ENCODE measurements around the gene CARNS1. TPM values are rescaled to one million over a fixed set of nuclear protein-coding genes. Genes with fewer than 3 reads are reported as not detected.

Gene CARNS1
- total RNA-seq, 4 donors from 2014 or later = 0.30 to 1.5 (median 1.0) TPM

DNA sequence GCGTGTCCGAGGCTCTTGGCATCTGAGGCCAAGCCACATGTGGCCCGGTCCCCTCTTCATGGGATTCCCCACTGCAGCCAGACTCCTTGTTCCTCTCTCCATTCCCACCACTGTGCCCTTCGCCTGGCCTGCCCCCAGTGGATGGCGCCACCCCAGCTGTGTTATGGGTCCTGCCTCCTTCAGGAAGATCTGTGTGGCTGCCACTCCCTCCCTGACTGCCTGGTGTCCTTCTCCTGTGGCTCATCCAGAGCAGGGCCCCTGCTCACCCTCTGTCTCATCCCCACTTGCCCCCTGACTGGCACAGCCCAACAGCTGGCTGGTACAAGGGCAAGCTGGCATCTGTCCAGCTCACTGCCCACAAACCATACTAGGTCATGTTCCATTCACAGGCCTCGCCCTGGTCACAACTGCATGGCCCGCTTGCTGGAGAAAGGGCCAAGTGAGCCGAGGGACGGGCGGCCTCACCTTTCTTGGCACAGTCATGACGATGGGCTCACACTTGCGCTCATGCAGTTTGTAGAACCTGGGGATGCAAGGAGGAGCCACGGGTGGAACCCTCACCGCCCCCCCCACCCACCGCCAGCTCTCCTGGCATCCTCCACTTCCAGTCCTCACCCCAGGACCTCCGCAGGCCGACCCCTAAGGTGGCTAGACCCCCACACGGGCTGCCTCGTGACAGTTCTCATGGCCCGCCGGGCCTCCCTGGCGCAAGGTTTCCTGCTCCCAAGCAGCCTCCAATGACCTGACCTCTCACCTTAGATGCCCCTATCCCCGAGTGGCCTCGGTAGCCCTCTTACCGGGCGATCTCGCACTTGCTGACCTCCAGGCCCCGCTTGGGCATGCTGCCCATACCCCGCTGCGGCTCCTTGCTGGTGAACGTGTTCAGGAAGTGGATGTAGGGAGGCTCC, 24.1 kb downstream of the CARNS1 start:
- no peak overlapping the region for H3K4me3 ChIP-seq (ENCODE audit: low read depth, poor library complexity, severe bottlenecking)
- WGBS, 2 donors = 62 to 70% methylated on average over 31 of the region's 31 CpGs
- intact Hi-C loops (cut with DNase I; ENCODE audit: low total_unique reads) = no loop called here
- DNase-seq (ENCODE audit: low spot score in 2 of 2) = no peak
- no peak for TF ChIP-seq POLR2A (IDR thresholded peaks at IDR 0.05)
- TF ChIP-seq, protein P1, sequence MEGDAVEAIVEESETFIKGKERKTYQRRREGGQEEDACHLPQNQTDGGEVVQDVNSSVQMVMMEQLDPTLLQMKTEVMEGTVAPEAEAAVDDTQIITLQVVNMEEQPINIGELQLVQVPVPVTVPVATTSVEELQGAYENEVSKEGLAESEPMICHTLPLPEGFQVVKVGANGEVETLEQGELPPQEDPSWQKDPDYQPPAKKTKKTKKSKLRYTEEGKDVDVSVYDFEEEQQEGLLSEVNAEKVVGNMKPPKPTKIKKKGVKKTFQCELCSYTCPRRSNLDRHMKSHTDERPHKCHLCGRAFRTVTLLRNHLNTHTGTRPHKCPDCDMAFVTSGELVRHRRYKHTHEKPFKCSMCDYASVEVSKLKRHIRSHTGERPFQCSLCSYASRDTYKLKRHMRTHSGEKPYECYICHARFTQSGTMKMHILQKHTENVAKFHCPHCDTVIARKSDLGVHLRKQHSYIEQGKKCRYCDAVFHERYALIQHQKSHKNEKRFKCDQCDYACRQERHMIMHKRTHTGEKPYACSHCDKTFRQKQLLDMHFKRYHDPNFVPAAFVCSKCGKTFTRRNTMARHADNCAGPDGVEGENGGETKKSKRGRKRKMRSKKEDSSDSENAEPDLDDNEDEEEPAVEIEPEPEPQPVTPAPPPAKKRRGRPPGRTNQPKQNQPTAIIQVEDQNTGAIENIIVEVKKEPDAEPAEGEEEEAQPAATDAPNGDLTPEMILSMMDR (IDR thresholded peaks at IDR 0.05) = no peak

DNA sequence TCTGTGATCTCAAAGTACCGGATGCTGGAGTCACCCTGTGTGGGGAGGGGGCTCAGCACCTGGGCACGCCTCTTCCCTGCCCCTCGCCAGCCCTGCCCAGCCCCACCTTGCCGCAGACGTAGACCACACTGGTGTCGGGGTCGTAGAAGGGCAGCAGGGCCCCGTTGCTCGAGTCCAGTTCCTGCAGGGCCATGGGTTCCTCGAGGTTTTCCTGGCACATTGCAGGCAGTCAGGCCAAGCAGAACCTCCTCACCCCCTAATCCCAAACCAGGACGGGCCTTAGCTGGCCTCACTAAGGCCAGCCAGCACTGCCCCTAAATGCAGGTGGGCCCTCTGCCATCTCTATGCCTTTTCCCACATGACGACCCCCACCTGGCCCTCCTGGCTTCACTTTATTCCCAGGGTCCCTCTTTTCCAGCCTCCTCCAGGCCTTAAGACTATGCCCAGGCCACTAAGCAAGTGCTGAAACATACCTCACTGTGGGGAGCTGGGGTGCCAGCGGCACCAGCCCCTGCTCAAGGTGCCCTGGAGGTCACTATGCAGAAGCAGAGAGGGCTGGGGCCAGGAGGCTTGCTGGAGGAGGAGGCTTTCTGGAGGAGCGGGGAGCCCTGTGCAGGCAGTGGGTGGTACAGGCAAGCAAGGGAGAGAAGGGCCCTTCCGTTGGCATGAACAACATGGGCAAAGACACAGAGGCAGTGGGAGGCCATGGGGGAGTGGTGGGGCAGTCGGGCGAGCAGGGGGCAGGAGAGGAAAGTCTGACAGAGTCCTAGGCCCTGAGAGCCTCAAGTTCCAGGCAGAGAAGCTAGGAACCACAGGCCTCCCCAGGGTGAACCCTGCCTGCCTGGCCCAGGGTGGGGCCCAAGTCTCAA, 25.0 kb downstream of the CARNS1 start:
- no peak overlapping the region for H3K4me3 ChIP-seq (ENCODE audit: low read depth, poor library complexity, severe bottlenecking)
- WGBS, 2 donors = 67 to 72% methylated on average over 9 to 17 of the region's 17 CpGs
- TF ChIP-seq, protein P1 (IDR thresholded peaks at IDR 0.05) = no peak
- TF ChIP-seq POLR2A (IDR thresholded peaks at IDR 0.05) = no peak
- intact Hi-C loops (cut with DNase I; ENCODE audit: low total_unique reads) = no loop called here
- no peak for DNase-seq (ENCODE audit: low spot score in 2 of 2)

DNA sequence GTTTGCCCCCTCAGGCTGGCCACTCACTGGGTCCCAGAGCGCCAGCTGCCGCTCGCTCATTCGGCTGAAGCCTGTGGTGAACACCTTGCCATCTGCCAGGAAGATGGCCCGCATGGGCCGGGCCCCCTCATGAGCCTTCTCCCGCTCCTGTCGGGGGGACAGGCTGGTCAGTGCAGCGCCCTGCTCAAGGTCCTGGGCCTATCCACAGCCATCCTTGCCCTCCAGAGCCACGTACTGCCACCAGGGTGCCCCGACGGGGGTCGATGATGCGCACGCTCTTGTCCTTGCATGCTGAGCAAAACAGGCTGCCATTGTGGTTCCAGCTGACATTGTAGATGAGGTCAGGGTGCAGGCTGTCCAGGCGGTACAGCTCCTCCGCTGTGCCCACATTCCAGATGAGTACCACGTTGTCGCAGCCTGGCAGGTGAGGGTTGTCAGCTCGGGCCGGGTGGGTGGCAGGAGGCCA, 25.7 kb downstream of the CARNS1 start:
- no peak overlapping the region for H3K4me3 ChIP-seq (ENCODE audit: low read depth, poor library complexity, severe bottlenecking)
- WGBS, 2 donors = 88 to 92% methylated on average over 15 to 21 of the region's 21 CpGs
- intact Hi-C loops (cut with DNase I; ENCODE audit: low total_unique reads) = no loop called here
- no peak for TF ChIP-seq POLR2A (IDR thresholded peaks at IDR 0.05)
- TF ChIP-seq, protein P1 (IDR thresholded peaks at IDR 0.05) = no peak
- DNase-seq (ENCODE audit: low spot score in 2 of 2) = no peak

DNA sequence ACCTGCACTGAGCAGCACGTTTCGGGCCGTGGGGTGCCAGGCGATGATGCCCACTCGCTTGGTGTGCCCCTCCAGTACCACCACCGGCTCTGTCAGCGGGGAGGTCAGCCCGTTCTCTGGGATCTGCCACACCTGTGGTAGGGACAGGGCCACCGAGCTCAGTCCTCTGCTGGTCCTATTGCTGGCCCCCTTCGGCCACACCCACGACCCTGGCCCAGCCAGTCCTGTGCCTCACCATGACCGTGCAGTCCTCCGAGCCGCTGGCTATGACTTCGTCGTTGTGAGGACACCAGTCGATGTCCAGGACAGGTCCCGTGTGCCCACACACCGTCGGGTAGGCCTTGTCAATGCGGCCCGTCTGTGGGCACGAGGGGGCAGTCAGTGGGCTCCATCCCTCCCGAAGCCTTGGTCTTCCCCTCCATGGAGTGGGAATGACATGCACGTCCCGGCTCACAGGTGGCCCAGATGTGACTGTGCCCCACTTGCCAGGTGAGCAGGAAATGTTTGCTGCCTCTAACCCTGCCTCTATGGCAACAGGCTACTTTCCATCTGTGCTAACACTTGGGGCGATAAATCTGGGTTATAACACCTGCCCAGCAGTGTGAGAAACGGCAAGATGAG, 26.4 kb downstream of the CARNS1 start:
- 71 to 83% methylated on average over 5 to 28 of the region's 28 CpGs for WGBS, 2 donors
- TF ChIP-seq, protein P1 (IDR thresholded peaks at IDR 0.05) = no peak
- TF ChIP-seq POLR2A (IDR thresholded peaks at IDR 0.05) = no peak
- H3K4me3 ChIP-seq (ENCODE audit: low read depth, poor library complexity, severe bottlenecking) = no peak overlapping the region
- no peak for DNase-seq (ENCODE audit: low spot score in 2 of 2)
- intact Hi-C loops (cut with DNase I; ENCODE audit: low total_unique reads) = no loop called here

DNA sequence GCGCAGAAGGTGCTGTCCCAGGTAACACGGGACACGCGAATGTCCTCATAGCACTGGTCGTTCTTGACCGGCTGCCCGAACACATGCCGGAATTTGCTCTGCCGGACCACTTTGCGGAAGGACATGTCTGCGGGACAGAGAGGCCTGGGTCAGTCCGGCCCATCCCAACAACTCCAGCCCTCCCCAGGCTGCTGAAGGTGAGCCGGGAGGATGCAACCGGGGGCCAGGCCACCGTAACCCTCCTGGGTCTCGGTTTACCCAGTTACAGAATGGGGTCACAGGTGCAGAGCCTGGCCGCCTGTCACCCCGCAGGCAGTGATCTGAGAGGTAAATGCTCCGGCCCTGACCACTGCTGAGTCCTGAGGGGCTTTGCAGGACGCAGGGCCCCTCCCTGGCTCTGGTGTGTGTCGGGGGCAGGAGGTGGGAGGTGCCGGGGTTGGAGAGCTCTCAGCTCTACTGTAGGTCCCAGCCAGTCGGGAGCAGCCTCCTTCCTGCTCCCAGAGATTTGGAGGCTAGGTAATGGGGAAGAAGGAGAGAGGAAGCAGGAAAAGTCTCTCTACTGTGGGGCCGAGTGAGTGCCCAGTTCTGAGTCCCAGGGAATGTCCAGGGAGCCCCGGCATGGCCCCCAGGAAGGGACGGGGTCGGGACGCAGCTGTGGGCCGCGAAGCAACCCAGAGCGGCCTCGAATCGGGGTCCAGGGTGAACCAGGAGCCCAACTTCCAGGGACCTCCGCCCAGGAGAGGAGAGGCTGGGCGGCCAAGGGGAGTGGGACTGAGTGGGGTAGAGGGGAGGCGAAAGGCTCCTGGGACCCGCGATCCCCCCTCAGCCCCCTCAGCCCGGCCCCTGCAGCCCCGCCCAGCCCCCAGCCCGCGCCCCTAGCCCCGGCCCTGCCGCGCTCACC, 27.3 kb downstream of the CARNS1 start:
- peak overlapping the region; percentile 80 for H3K4me3 ChIP-seq (ENCODE audit: low read depth, poor library complexity, severe bottlenecking)
- 31 to 37% methylated on average over 33 to 41 of the region's 45 CpGs for WGBS, 2 donors
- intact Hi-C loops (cut with DNase I; ENCODE audit: low total_unique reads) = no loop called here
- no peak for DNase-seq (ENCODE audit: low spot score in 2 of 2)
- TF ChIP-seq, protein P1 (IDR thresholded peaks at IDR 0.05) = no peak
- no peak for TF ChIP-seq POLR2A (IDR thresholded peaks at IDR 0.05)
